ENCODE data around the gene CFAP74.
"Not testable (repeated sequence)": the region's sequence is repeated elsewhere in the genome, so short reads cannot be mapped to it uniquely, and the experiment has no call there.

CFAP74 gene

GRCh38 chr1:1954015-1954414 is 49.6 kb downstream of the CFAP74 start:
- DNase-seq: no peak

GRCh38 chr1:1950940-1951339 is 52.6 kb downstream of the CFAP74 start:
- DNase-seq: no peak

GRCh38 chr1:1948783-1949182 is 54.8 kb downstream of the CFAP74 start:
- no peak for DNase-seq

- DNase-seq: no peak
Observed at GRCh38 chr1:1947493-1947892, 56.1 kb downstream of the CFAP74 start.

- DNase-seq: peak in 12 of 51 donors; percentile 1 to 52 (median 20)
Observed at GRCh38 chr1:1946540-1946939, 57.0 kb downstream of the CFAP74 start.

- no peak for DNase-seq
Observed at GRCh38 chr1:1945782-1946393, 57.7 kb downstream of the CFAP74 start.

GRCh38 chr1:1943834-1944570 is 59.6 kb downstream of the CFAP74 start:
- peak in 30 of 51 donors; percentile 5 to 67 (median 33) for DNase-seq

GRCh38 chr1:1942753-1943656 is 60.6 kb downstream of the CFAP74 start:
- DNase-seq: no peak

- no peak for DNase-seq
Observed at GRCh38 chr1:1941868-1942752, 61.5 kb downstream of the CFAP74 start.

- DNase-seq: no peak
Observed at GRCh38 chr1:1941211-1941841, 62.3 kb downstream of the CFAP74 start.

GRCh38 chr1:1940123-1940425 is 63.5 kb downstream of the CFAP74 start:
- no peak for DNase-seq

GRCh38 chr1:1939296-1940122 is 64.1 kb downstream of the CFAP74 start:
- DNase-seq: no peak

- no peak for DNase-seq
Observed at GRCh38 chr1:1938613-1939295, 64.8 kb downstream of the CFAP74 start.

GRCh38 chr1:1938276-1938573 is 65.4 kb downstream of the CFAP74 start:
- DNase-seq: no peak

GRCh38 chr1:1937549-1938275 is 65.9 kb downstream of the CFAP74 start:
- DNase-seq: no peak

GRCh38 chr1:1937061-1937460 is 66.5 kb downstream of the CFAP74 start:
- no peak for DNase-seq

- not testable (repeated sequence) for DNase-seq
Observed at GRCh38 chr1:1934848-1935247, 68.7 kb downstream of the CFAP74 start.

- DNase-seq: no peak
Observed at GRCh38 chr1:1929639-1930545, 73.7 kb downstream of the CFAP74 start.
